Hepatocyte (in vitro differentiated cells): Measurements from ENCODE around the gene STX8.

ENCODE experiments used
- EZH2 ChIP-seq: fragments of 200-600 bp; sonication (generic); IDR thresholded peaks from 2 replicates; pipeline ENCODE4 v1.6.1; 2016; ENCODE audit warnings: antibody characterized with exemption, mild to moderate bottlenecking, borderline replicate concordance
- EZH2phosphoT487 ChIP-seq: fragments of 200-600 bp; sonication (generic); IDR thresholded peaks from one replicate; pipeline ENCODE4 v1.6.1; 2018; ENCODE audit warnings: antibody characterized with exemption, mild to moderate bottlenecking, low read depth, moderate library complexity; ENCODE audit not compliant: unreplicated experiment, severe bottlenecking
- TF ChIP-seq, protein P1 (sequence below): fragments of 200-600 bp; sonication (generic); IDR thresholded peaks from 2 replicates; pipeline ENCODE4 v1.5.1; 2016; ENCODE audit warnings: antibody characterized with exemption, mild to moderate bottlenecking; ENCODE audit not compliant: poor library complexity

DNA sequence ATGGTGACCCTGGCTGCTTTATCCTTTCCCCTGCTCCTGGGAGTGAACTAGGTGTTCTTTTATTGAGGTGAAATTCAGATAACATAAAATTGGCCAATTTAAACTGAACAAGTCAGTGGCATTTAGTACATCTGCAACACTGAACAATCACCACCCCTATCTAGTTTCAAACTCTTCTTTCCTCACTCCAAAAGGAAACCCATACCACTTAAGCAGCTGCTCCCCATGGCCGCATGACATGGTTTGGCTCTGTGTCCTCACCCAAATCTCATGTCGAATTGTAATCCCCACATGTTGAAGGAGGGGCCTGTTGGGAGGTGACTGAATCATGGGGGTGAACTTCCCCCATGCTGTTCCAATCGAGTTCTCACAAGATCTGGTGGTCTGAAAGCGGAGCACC is 154.1 kb downstream of the STX8 start:
- TF ChIP-seq, protein P1, sequence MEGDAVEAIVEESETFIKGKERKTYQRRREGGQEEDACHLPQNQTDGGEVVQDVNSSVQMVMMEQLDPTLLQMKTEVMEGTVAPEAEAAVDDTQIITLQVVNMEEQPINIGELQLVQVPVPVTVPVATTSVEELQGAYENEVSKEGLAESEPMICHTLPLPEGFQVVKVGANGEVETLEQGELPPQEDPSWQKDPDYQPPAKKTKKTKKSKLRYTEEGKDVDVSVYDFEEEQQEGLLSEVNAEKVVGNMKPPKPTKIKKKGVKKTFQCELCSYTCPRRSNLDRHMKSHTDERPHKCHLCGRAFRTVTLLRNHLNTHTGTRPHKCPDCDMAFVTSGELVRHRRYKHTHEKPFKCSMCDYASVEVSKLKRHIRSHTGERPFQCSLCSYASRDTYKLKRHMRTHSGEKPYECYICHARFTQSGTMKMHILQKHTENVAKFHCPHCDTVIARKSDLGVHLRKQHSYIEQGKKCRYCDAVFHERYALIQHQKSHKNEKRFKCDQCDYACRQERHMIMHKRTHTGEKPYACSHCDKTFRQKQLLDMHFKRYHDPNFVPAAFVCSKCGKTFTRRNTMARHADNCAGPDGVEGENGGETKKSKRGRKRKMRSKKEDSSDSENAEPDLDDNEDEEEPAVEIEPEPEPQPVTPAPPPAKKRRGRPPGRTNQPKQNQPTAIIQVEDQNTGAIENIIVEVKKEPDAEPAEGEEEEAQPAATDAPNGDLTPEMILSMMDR = no peak
- TF ChIP-seq EZH2 (no peak), EZH2phosphoT487 (no peak)
